Transverse colon (tissue), 4 donors: ENCODE measurements around the gene RNF121. TPM values are rescaled to one million over a fixed set of nuclear protein-coding genes. Genes with fewer than 3 reads are reported as not detected.

Experiments used
- DNase-seq: peaks from one replicate; pipeline ENCODE4 v3.0.0-alpha.2; 2019
- H3K27ac ChIP-seq, 4 donors: fragments of 200-600 bp; sonication (generic); 2 replicates each; pipeline ENCODE4 v1.5.1; 2016 to 2018; ENCODE audit warnings: inconsistent platforms in 4 of 4
- H3K27me3 ChIP-seq: fragments of 200-600 bp; sonication (generic); 2 replicates; pipeline ENCODE4 v1.5.1; 2017; ENCODE audit warnings: inconsistent platforms
- H3K36me3 ChIP-seq, 4 donors: fragments of 200-600 bp; sonication (generic); 2 replicates each; pipeline ENCODE4 v1.5.1; 2017 to 2019; ENCODE audit warnings: inconsistent platforms in 4 of 4
- H3K4me1 ChIP-seq, 4 donors: fragments of 200-600 bp; sonication (generic); 2 replicates each; pipeline ENCODE4 v1.5.1; 2017 to 2020; ENCODE audit warnings: inconsistent platforms in 4 of 4
- H3K4me3 ChIP-seq, 4 donors: fragments of 200-600 bp; sonication (generic); 1 replicate in 1 of 4; 2 replicates in 3 of 4; pipeline versions ENCODE4 v1.5.1 to v1.6.1; 2017 to 2019; ENCODE audit warnings: inconsistent platforms in 4 of 4
- H3K9me3 ChIP-seq, 2 donors: fragments of 200-600 bp; sonication (generic); 2 replicates each; pipeline ENCODE4 v1.5.1; 2017 to 2019; ENCODE audit warnings: inconsistent platforms in 2 of 2
- EP300 ChIP-seq: sonication (generic); formaldehyde crosslinking; IDR thresholded peaks from one replicate; pipeline ENCODE4 v1.6.1; 2017; ENCODE audit warnings: antibody characterized with exemption, low read depth
- POLR2A ChIP-seq: fragments of 450-650 bp; IDR thresholded peaks from one replicate; pipeline ENCODE4 v1.6.1; 2016; ENCODE audit warnings: antibody characterized with exemption, mild to moderate bottlenecking, moderate library complexity
- POLR2AphosphoS5 ChIP-seq, 3 donors: sonication (generic); formaldehyde crosslinking; IDR thresholded peaks; one replicate each; pipeline ENCODE4 v1.6.1; 2016; ENCODE audit warnings: antibody characterized with exemption in 3 of 3
- WGBS, 2 donors: methylation state at CpG; one replicate each; pipeline ENCODE4 v1.1.5; 2018; ENCODE audit warnings: low coverage in 1 of 2; 5-methylcytosine and 5-hydroxymethylcytosine counted together
- in situ Hi-C, 4 donors: fragments of 200-750 bp; cut with MboI; loops; one replicate each; pipeline versions ENCODE4 v1.15.0 to v1.15.1; 2017; ENCODE audit warnings: low sequenced_read_pairs in 3 of 4, low pct_ligation_motif_present in 1 of 4, low pct_unique_long_range_greater_than_20kb in 1 of 4
- intact Hi-C: fragments of 100-400 bp; cut with DNase I; formaldehyde crosslinking; loops from one replicate; pipeline ENCODE4 v1.15.1; 2023; ENCODE audit warnings: low total_unique reads
- total RNA-seq, 4 donors: library from RNA; depleted of rRNA; stranded (reverse); fragments of >200 nt; gene quantifications; one replicate each; pipeline ENCODE4 v1.1.0, GENCODE V29; 2016
- TF ChIP-seq, protein P1 (sequence below), 5 experiments: fragments of 200-600 bp in 3 of 5; fragments of 450-650 bp in 2 of 5; sonication (generic) in 3 of 5; IDR thresholded peaks; 1 replicate in 2 of 5; 2 replicates in 3 of 5; pipeline ENCODE4 v1.5.1; 2016 to 2017; ENCODE audit warnings: antibody characterized with exemption in 5 of 5, inconsistent platforms in 3 of 5, mild to moderate bottlenecking in 2 of 5, moderate library complexity in 1 of 5

The RNF121 gene
- total RNA-seq, 4 donors from 2014 or later, result 9.7 to 38.6 (median 31.4) TPM

DNA sequence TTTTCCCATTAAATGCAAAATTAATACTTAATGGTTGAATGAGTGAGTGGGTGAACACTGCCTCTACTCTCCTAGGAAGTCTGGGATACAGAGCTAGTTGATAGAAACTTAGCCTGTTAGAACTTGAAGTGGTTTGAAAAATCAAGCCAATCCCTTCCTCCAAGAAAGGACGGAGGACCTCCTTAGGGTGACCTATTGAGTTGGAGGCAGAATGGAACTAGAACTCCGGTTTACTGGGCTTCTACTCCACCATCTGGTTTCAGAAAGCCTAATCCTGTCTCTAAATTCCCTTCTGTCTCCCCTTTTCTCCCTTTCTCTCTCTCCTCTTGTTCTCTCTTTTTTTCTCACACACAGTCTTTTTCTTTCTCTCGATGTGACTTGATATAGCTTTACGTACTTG is 50.2 kb downstream of the RNF121 start:
- Histone ChIP-seq H3K9me3 (no peaks in the 10 kb centered on the region), H3K27me3 (no peaks in the 10 kb centered on the region), H3K4me1 (no peaks in the 10 kb centered on the region), H3K36me3 (peaks cover 0 to 16% (median 0%) of the 10 kb centered on the region in 4 donors), H3K4me3 (no peak overlapping the region), H3K27ac (no peak overlapping the region)
- WGBS, 2 donors, result 91 to 95% methylated on average over 4 of the region's 4 CpGs
- DNase-seq, result no peak
- in situ Hi-C loops, result loop anchor here in 3 of 4 donors (25.0 kb wide), 1 partner anchor 433 kb away; no protein-coding TSS in a partner anchor
- TF ChIP-seq EP300, result no peak
- no peak for TF ChIP-seq POLR2AphosphoS5 (IDR thresholded peaks at IDR 0.05)
- TF ChIP-seq, protein P1, sequence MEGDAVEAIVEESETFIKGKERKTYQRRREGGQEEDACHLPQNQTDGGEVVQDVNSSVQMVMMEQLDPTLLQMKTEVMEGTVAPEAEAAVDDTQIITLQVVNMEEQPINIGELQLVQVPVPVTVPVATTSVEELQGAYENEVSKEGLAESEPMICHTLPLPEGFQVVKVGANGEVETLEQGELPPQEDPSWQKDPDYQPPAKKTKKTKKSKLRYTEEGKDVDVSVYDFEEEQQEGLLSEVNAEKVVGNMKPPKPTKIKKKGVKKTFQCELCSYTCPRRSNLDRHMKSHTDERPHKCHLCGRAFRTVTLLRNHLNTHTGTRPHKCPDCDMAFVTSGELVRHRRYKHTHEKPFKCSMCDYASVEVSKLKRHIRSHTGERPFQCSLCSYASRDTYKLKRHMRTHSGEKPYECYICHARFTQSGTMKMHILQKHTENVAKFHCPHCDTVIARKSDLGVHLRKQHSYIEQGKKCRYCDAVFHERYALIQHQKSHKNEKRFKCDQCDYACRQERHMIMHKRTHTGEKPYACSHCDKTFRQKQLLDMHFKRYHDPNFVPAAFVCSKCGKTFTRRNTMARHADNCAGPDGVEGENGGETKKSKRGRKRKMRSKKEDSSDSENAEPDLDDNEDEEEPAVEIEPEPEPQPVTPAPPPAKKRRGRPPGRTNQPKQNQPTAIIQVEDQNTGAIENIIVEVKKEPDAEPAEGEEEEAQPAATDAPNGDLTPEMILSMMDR (IDR thresholded peaks at IDR 0.05), result no peak
- TF ChIP-seq POLR2A, result no peak
- intact Hi-C loops, result no loop called here

DNA sequence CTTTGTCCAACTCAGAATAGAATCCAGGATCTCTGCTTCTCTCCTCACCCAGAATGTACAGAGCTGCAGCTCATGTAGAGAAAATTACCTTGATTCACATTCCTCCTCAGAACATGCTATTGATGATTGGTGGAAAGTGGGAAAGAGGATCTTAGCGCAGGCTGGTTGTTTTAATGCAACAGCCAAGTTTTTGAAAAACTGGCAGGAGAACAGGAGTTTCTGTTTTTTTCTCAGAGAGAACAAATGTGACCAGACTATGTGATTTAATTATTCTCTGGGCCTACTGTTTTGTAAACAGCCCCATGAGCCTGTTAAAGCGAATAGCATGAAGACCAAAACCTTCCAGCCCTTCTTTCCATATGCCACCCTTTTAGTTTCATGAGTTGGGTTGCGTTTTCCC is 50.8 kb downstream of the RNF121 start:
- intact Hi-C loops, result no loop called here

DNA sequence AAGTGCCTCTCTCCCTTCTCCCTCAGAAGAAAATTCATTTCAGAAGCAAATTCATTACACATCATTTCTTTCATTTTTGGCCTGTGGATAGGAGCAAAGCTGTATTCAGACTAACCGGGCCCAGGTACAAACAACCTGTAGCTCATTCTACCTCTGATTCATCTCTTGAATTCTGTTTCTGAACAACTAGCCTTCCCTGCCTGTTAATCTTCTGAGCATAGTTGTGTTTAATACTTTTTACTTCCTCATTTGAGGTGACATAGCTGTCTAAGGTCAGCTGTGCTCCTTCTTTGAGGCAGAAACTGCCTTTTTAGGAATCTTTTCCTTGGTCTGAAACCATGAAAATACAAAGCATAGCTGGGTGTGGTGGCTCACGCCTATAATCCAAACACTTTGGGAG is 57.3 kb downstream of the RNF121 start:
- in situ Hi-C loops (loop anchor here in 3 of 4 donors (25.0 kb wide), 1 partner anchor 426 kb away; no protein-coding TSS in a partner anchor), intact Hi-C loops (no loop called here)
- WGBS, 2 donors, result 78 to 79% methylated on average over 2 of the region's 2 CpGs

More for the DNA sequence above, 50.8 kb downstream of the RNF121 start:
- no peaks in the 10 kb centered on the region for H3K9me3 ChIP-seq
- no peak for DNase-seq
- no peak overlapping the region for H3K27ac ChIP-seq
- WGBS, 2 donors, result 79 to 90% methylated on average over 3 of the region's 3 CpGs
- no peaks in the 10 kb centered on the region for H3K27me3 ChIP-seq
- TF ChIP-seq, protein P1 (IDR thresholded peaks at IDR 0.05), result no peak
- TF ChIP-seq POLR2A (no peak), POLR2AphosphoS5 (IDR thresholded peaks at IDR 0.05) (no peak), EP300 (no peak)
- no peaks in the 10 kb centered on the region for H3K4me1 ChIP-seq
- peaks cover 0 to 20% (median 0%) of the 10 kb centered on the region in 4 donors for H3K36me3 ChIP-seq
- in situ Hi-C loops, result loop anchor here in 3 of 4 donors (25.0 kb wide), 1 partner anchor 433 kb away; no protein-coding TSS in a partner anchor
- H3K4me3 ChIP-seq, result no peak overlapping the region

DNA sequence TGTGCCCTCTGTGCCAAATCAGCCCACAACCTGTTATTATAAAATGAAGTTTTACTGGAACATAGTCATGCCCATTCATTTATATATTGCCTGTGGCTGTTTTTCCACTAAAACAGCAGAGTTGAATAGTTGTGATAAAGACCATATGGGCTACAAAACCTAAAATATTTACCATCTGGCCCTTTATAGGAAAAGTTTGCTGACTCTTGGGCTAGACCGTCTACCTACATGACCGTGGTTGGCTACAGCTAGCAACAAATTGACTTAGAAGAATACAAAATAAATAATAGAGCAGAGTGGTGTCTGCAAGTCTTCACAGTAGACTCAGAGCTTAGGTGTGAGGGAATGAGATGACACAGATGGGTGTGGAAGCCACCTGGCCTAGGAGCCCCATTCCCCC is 58.7 kb downstream of the RNF121 start:
- no peaks in the 10 kb centered on the region for H3K9me3 ChIP-seq
- in situ Hi-C loops (loop anchor here in 3 of 4 donors (25.0 kb wide), 1 partner anchor 425 kb away; no protein-coding TSS in a partner anchor), intact Hi-C loops (no loop called here)
- WGBS, 2 donors, result 0 to 61% methylated on average over 1 to 2 of the region's 2 CpGs
- no peaks in the 10 kb centered on the region for H3K27me3 ChIP-seq
- no peak overlapping the region for H3K4me3 ChIP-seq
- peaks cover 0 to 6% (median 4%) of the 10 kb centered on the region in 4 donors for H3K4me1 ChIP-seq
- H3K27ac ChIP-seq, result peak overlapping the region in 3 of 4 donors; percentile 35 to 65 (median 41)
- H3K36me3 ChIP-seq, result peaks cover 0 to 29% (median 0%) of the 10 kb centered on the region in 4 donors
- TF ChIP-seq POLR2AphosphoS5 (IDR thresholded peaks at IDR 0.05), result no peak
- no peak for TF ChIP-seq POLR2A
- TF ChIP-seq EP300, result no peak
- TF ChIP-seq, protein P1 (IDR thresholded peaks at IDR 0.05), result no peak
- no peak for DNase-seq

More for the DNA sequence above, 57.3 kb downstream of the RNF121 start:
- H3K27ac ChIP-seq, result no peak overlapping the region
- no peak overlapping the region for H3K4me3 ChIP-seq
- TF ChIP-seq POLR2AphosphoS5 (IDR thresholded peaks at IDR 0.05) (no peak), EP300 (no peak), POLR2A (no peak)
- TF ChIP-seq, protein P1 (IDR thresholded peaks at IDR 0.05), result no peak
- H3K36me3 ChIP-seq, result peaks cover 0 to 27% (median 0%) of the 10 kb centered on the region in 4 donors
- no peaks in the 10 kb centered on the region for H3K9me3 ChIP-seq
- H3K27me3 ChIP-seq, result no peaks in the 10 kb centered on the region
- DNase-seq, result no peak
- H3K4me1 ChIP-seq, result peaks cover 0 to 6% (median 4%) of the 10 kb centered on the region in 4 donors
